Stimulated activated CD8-positive, alpha-beta memory T cell treated with anti-CD3 and anti-CD28 coated beads, Interleukin-15, amount 100 ng/mL, for 24 hours (primary cell): ENCODE results near the gene NPAP1.
"Not testable (repeated sequence)": the region's sequence is repeated elsewhere in the genome, so short reads cannot be mapped to it uniquely, and the experiment has no call there.

Experiments used
- DNase-seq: peaks from one replicate; pipeline ENCODE4 v3.0.0-alpha.2; 2020; ENCODE audit warnings: low read depth

The NPAP1 gene, protein sequence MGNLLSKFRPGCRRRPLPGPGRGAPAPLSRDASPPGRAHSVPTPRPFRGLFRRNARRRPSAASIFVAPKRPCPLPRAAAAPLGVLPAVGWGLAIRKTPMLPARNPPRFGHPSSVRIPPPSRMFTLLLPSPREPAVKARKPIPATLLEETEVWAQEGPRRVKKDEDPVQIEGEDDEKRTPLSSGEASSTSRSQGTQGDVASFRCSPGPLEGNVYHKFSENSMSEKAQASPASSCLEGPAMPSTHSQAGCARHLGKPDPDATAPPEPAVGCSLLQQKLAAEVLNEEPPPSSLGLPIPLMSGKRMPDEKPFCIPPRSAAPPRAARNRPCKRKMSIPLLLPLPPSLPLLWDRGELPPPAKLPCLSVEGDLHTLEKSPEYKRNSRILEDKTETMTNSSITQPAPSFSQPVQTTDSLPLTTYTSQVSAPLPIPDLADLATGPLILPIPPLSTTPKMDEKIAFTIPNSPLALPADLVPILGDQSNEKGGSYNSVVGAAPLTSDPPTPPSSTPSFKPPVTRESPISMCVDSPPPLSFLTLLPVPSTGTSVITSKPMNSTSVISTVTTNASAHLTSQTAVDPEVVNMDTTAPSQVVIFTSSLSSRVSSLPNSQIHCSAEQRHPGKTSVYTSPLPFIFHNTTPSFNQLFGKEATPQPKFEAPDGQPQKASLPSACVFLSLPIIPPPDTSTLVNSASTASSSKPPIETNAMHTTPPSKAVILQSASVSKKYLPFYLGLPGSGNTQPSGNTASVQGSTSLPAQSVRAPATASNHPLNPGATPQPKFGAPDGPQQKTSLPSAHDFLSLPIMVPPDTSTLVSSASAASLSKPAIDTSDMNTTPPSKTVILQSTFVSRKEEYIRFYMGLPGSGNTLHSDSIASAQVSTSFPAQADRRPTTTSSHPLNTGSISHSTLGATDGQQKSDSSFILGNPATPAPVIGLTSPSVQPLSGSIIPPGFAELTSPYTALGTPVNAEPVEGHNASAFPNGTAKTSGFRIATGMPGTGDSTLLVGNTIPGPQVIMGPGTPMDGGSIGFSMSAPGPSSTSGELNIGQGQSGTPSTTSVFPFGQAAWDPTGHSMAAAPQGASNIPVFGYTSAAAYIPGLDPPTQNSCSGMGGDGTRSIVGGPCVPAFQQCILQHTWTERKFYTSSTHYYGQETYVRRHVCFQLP

DNA sequence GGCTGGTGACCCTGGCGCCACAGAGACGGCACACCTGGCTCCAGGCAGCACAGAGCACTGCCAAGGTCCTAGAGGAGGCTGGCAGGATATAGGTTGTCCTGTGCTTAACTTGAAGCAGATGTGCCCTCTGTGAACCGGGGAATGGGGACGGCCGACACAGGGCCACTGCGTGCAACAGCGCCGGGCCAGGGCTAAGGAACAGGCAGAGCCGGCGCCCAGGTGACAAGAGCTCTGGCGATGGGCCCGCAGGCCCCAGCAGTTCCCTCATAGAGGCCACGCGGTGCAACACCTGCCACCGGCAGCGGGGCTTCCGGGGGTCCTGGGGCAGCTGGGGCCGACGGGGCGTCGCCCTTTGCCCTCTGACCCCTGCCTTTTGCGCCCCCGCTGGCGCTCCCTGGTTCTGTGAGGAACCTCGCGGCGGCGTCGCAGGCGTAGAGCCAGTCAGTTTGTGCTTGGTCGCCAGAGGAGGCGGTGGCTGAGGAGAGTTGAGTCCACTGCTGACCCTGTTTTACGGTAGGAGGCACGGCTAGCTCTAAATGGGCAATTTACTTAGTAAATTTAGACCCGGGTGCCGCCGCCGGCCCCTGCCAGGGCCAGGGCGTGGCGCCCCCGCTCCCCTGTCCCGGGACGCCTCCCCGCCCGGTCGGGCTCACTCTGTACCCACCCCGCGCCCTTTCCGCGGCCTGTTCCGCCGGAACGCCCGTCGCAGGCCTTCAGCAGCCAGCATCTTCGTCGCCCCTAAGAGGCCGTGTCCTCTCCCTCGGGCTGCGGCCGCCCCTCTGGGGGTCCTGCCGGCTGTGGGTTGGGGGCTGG is at the start of gene NPAP1:
Gene NPAP1 (plus strand): TSS at position 444 of the 813 bp plus-strand sequence. CDS start 93 bp downstream, at position 537.
- DNase-seq, result no peak

DNA sequence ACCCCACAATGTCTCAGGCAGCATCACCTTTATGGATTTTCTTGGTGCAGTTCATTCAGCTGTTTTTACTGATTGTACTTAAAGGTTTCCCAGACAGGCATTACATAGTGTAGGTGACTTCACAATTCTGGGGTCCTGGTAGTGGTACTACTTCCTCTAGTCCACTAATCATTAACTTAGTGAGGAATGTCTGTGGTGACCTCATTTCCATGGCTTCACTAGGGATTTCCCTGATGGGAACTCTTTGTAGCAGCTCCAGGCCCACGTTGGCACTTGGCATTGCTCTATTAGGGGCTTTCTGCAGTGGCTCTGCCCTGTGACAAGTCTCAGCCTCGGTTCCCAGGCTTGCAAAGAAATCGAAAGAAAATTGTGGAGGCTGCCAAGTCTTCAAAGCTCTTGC is 48.1 kb upstream of the NPAP1 start:
- no peak for DNase-seq

DNA sequence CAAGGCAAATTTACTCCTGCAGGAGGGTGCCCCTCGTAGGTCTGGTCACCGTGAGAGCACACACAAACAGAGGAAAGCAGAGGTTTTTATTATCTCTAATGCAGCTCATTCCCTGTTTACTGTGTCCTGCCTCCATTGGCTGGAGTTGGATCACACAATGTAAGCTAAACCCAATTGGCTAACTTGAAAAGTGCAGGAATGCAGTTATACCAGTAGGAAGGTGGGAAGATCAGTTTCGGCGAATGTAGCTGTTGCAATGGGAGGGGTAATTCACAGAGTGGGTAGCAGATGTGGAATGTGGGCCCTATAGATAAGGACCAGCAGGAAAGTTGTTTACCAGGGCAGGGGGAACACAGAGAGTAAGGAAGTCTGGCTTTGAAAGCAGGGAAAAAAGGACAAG is 42.5 kb upstream of the NPAP1 start:
- no peak for DNase-seq

DNA sequence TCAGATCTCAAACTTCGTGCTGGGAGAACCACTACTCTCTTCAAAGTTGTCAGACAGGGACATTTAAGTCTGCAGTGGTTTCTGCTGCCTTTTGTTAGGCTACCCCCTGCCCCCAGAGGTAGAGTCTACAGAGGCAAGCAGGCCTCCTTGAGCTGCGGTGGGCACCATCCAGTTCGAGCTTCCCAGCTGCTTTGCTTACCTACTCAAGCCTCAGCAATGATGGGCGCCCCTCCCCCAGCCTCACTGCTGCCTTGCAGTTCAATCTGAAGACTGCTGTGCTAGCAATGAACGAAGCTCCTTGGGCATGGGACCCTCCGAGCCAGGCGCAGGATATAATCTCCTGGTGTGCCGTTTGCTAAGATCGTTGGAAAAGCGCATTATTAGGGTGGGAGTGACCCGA is 36.2 kb upstream of the NPAP1 start:
- not testable (repeated sequence) for DNase-seq

DNA sequence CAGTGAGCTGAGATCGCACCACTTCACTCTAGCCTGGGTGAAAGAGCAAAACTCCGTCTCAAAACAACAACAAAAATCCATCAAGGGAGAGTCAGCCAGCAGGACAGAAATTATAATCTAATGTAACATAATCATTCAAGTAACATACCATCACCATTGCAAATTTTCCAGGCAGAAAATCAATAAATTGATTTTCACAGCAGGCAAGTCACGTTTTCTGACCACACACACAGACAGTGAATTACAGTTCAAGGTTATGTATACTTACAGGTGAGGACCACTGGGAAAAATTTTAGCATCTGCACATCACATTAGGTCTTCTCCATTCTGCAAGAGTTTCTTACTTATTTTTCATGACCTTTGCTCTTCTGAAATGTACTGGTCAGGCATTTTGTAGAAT is 29.9 kb upstream of the NPAP1 start:
- DNase-seq, result no peak

DNA sequence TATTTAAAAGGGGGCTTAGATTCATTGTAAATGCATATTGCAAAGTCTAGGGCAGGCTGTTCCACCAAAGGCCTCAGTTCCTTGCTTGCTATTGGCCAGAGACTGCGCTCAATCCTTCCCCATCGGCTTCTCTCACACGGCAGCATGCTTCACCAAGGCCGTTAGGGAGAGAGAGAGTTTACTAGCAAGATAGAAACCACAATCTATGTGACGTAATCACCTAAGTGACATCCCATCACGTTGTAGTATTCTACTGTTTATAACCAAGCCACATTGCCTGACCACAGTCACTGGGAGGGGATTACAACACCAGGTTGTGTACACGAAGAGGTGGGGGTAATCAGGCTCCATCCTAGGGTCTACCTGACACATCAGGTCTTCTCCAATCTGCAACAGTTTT is 16.0 kb upstream of the NPAP1 start:
- DNase-seq, result no peak

DNA sequence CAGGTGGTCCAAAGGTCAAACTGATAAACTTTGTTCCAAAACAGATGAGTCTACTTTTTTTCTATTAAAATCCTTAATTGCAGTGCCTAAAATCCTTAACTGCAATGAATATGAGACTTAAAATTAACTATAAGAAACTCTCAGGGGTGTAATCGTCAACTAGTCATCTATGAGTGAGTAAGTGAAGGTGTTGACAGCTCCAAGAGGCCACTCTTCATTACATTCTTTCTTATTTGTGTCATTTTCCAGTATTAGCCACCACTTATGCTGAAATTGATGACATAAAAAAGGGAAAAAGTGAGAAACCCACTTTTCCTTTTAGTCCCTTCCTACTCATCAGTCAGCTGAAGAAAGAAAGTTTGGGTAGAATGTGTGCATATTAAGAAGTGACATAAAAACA is 12.6 kb upstream of the NPAP1 start:
- no peak for DNase-seq

DNA sequence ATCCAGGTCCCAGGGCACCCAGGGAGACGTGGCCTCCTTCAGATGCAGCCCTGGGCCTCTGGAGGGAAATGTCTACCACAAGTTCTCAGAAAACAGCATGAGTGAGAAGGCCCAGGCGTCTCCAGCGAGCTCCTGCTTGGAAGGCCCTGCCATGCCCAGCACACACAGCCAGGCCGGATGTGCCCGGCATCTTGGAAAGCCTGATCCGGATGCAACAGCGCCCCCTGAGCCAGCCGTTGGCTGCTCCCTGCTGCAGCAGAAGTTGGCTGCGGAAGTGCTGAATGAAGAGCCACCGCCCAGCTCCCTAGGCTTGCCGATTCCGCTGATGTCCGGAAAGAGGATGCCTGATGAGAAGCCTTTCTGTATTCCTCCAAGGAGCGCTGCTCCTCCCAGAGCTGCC is 856 bp downstream of the NPAP1 start:
- no peak for DNase-seq

DNA sequence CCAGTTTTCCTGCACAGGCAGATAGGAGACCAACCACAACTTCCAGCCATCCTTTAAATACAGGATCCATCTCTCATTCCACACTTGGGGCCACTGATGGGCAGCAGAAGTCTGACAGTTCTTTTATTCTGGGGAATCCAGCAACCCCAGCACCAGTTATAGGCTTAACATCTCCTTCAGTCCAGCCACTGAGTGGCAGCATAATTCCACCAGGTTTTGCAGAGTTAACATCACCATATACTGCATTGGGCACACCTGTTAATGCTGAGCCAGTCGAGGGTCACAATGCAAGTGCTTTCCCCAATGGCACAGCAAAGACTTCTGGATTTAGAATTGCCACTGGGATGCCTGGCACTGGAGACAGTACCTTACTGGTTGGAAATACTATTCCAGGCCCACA is 2.9 kb downstream of the NPAP1 start:
- DNase-seq, result no peak

DNA sequence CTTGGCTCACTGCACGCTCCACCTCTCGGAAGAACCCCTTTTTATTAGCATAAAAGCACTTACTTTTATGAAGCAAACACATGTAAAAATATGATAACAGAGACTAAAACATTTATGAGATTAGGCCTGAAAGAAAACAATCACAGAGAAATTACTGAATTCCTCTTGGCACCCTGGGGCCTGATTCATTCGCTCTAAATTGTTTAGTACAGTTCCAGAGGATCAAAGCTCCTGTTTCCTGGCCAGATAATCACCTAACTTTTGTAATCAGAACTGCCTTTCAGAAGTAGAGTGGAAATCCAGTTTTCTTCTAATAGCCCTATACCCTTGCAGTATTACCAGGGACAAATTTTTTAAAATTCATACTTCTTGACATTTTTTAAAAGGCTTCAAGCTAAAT is 6.4 kb downstream of the NPAP1 start:
- no peak for DNase-seq

DNA sequence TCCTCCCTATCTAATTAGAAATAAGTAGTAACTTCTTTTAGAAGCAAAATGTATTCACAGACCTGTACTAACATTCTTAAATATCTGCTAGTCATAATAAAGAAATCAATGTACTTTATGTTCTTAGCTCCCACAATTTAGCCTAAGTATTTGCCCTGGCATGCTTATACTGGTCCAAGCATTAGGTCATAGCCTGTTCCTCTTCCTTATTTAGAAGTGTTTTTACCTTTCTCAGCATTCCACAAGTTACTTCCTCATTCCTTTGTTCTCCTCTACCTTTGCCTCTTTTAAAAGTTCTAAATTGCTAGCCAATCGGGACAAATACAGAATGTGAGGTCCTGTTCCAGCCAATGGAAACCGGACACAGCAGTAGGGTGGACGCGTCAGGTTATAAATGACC is 7.3 kb downstream of the NPAP1 start:
- DNase-seq, result not testable (repeated sequence)

DNA sequence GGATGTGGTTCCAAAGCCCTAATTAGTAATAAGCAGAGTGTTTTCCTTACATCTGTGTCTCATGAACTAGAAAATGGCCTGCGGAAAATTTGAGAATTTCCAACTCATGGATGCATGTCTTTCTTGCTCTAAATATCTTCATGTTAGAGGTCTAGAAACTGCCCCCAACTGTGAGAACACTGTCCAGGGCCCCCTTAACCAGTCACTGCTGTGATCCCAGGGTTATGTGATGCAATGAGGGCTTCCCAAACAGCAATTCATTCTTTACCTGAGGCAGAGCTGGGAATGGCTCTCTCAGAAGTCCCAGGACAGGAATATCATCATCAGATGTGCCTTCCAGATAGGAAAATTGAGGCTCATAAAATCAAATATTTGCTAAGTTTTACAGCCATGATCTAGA is 8.2 kb downstream of the NPAP1 start:
- DNase-seq, result no peak

DNA sequence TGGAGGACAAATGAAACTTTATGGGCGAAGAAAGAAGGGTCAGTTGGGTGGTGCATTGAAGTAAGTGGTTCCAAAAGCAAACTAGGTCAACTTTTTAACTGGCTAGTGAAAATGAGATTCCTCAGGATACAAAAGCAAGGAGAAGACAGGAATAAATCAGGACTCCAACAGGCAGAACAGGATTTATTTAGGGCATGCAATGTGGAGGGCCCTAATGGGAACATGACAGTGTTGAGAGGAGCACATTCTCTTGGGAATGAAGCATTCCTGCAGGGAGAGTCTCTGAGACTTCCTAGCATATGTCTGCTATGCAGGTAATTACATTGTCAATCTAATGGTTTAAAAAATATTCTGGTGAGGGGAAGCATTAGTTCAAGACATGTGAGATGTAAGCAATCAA is 8.7 kb downstream of the NPAP1 start:
- no peak for DNase-seq

DNA sequence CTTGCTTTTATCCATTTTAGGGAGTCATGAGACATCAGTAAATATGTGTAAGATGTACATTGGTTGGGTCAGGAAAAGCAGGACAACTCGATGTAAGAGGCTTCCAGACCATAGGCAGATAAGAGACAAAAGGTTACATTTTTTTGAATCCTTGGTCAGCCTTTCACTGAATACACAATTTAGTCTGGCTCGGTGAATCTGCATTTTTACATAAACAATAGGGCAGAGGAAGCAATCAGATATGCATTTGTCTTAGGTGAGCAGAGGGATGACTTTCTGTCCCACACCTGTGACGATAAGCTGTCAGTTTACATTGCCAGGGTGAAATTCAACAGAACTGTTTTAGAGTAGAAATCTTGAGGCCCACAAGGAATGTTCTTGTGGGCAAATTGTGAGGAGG is 20.6 kb downstream of the NPAP1 start:
- no peak for DNase-seq

DNA sequence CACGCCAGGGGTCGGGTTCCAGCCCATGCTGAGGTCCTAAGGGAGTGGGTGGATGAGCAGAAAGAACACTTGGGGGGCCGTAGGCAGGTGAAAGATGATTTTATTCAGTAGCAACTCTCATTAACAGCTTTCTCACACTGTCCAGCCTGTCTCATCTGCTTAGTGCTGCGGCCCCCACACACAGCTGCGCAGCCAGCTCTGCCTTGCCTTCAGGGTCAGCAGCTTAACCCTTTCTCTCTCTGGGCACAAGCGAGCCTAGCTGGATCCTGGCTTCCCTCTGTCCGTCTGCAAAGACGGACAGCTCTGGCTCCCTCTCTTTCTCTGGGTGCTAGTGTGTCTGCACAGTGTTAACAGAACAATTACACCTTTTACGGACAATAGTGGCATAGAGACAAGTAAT is 21.3 kb downstream of the NPAP1 start:
- DNase-seq, result no peak

DNA sequence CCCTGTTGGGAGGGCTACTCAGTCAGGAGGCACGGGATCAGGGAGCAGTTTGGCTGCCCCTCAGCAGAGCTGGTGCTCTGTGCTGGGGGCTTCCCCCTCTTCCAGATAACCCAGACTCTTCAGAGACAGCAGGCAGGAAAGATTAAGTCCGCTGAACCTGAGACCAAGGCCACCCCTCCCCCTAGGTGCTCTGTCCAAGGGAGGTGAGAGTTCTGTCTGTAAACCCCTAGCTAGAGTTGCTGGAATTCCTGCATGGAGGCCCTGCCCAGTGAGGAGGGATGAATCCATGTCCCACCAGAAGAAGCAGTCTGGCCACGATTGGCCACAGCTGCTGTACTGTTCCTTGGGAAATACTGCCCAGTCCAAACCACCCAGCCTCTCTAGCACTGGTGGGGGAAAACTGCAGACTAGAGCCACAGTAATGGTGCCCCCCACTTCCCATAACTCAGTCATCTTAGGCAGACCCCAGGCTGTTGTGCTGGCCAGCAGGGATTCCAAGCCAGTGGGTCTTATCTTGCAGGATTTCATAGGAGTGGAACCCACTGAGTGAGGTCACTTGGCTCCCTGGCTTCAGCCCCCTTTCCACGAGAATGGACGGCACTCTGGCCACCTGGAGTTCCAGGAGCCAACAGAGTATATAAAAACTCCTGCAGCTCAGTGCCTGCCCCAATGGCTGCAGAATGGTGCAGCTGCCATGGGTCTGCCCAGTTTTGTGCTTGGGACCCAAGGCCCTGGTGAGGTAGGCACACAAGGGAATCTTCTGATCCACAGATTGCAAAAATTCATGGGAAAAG is 42.9 kb downstream of the NPAP1 start:
- no peak for DNase-seq

DNA sequence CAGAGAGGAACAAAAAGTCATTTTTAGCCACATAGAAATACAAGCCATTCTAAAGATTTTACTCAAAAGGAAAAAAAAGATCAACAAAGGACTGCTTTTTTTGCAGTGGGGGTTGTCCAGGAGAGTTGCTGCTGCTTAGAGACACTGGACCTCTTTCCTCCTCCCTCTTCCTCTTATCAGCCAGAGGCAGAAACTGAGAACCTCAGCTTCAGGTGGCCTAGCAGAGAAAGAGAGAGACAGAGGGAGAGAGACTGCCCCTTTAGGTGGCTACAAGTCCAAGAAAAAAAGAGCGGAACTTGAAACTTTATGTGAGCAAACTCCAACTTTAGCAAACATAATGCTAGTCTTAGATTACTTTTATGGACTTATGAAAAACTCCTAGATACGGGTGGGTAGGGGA is 54.2 kb downstream of the NPAP1 start:
- no peak for DNase-seq
